HEK293 (cell line): ENCODE results near the gene NIPAL3.

Experiments used
- CTCF ChIA-PET: fragments of 350-600 bp; formaldehyde crosslinking; extraction: SDS; loops from one replicate; lab custom pipeline; 2021; ENCODE audit warnings: antibody characterized with exemption; lab: Yijun Ruan, JAX
- POLR2A ChIA-PET: fragments of 300-600 bp; formaldehyde crosslinking; extraction: SDS; loops from one replicate; lab custom pipeline; 2020; ENCODE audit warnings: antibody characterized with exemption, inconsistent platforms; lab: Yijun Ruan, JAX
- H3K27ac ChIP-seq: fragments of 200-500 bp; sonication (Bioruptor generic); 2 replicates; pipeline ENCODE4 v1.5.1; 2014; ENCODE audit warnings: low read depth, low read length, control low read depth, inconsistent platforms; ENCODE audit errors: extremely low read depth
- H3K36me3 ChIP-seq, 2 experiments: fragments of 200-500 bp in 1 of 2; sonication (Bioruptor generic) in 1 of 2; 1 replicate in 1 of 2; 2 replicates in 1 of 2; pipeline ENCODE4 v1.5.1; 2014 to 2017; ENCODE audit warnings: inconsistent platforms in 2 of 2, low read length in 2 of 2; ENCODE audit not compliant: control insufficient read depth in 2 of 2, insufficient read depth in 1 of 2
- H3K4me1 ChIP-seq: fragments of 200-500 bp; sonication (Bioruptor generic); 2 replicates; pipeline ENCODE4 v1.5.1; 2014; ENCODE audit warnings: mild to moderate bottlenecking, low read length, inconsistent platforms; ENCODE audit not compliant: control insufficient read depth, insufficient read depth
- H3K4me3 ChIP-seq: 2 replicates; pipeline ENCODE4 v1.5.1; 2011; ENCODE audit warnings: low read depth, mild to moderate bottlenecking, control low read depth, low read length, moderate library complexity
- H3K9me3 ChIP-seq: fragments of 200-500 bp; sonication (Bioruptor generic); 2 replicates; pipeline ENCODE4 v1.5.1; 2014; ENCODE audit warnings: low read depth, low read length, inconsistent platforms; ENCODE audit not compliant: control insufficient read depth, insufficient read depth
- GFI1B ChIP-seq: fragments of 450-650 bp; formaldehyde crosslinking; IDR thresholded peaks from 2 replicates; pipeline ENCODE4 v1.5.1; 2016; ENCODE audit warnings: missing biosample characterization, missing genetic modification characterization
- PRDM4 ChIP-seq: fragments of 450-650 bp; formaldehyde crosslinking; IDR thresholded peaks from 2 replicates; pipeline ENCODE4 v1.5.1; 2017; ENCODE audit warnings: missing biosample characterization, missing genetic modification characterization
- ZFP3 ChIP-seq: fragments of 450-650 bp; formaldehyde crosslinking; IDR thresholded peaks from 2 replicates; pipeline ENCODE4 v1.5.1; 2016; ENCODE audit warnings: low read depth, missing biosample characterization, missing genetic modification characterization
- ZNF121 ChIP-seq: fragments of 450-650 bp; formaldehyde crosslinking; IDR thresholded peaks from 2 replicates; pipeline ENCODE4 v1.5.1; 2016; ENCODE audit warnings: missing biosample characterization, missing genetic modification characterization
- ZNF155 ChIP-seq: fragments of 450-650 bp; formaldehyde crosslinking; IDR thresholded peaks from 2 replicates; pipeline ENCODE4 v1.5.1; 2016; ENCODE audit warnings: missing biosample characterization, missing genetic modification characterization
- ZNF324 ChIP-seq: fragments of 450-650 bp; formaldehyde crosslinking; IDR thresholded peaks from 2 replicates; pipeline ENCODE4 v1.5.1; 2016; ENCODE audit warnings: missing biosample characterization, missing genetic modification characterization
- ZNF37A ChIP-seq: fragments of 450-650 bp; IDR thresholded peaks from 2 replicates; pipeline ENCODE4 v1.5.1; 2018; ENCODE audit warnings: missing biosample characterization, missing genetic modification characterization
- ZNF404 ChIP-seq: fragments of 450-650 bp; formaldehyde crosslinking; IDR thresholded peaks from 2 replicates; pipeline ENCODE4 v1.5.1; 2017; ENCODE audit warnings: missing biosample characterization, missing genetic modification characterization
- ZNF433 ChIP-seq: fragments of 450-650 bp; formaldehyde crosslinking; IDR thresholded peaks from 2 replicates; pipeline ENCODE4 v1.5.1; 2016; ENCODE audit warnings: missing biosample characterization, missing genetic modification characterization, low read depth
- ZNF513 ChIP-seq: fragments of 450-650 bp; IDR thresholded peaks from 2 replicates; pipeline ENCODE4 v1.5.1; 2018; ENCODE audit warnings: missing biosample characterization, missing genetic modification characterization
- ZNF621 ChIP-seq: fragments of 450-650 bp; formaldehyde crosslinking; IDR thresholded peaks from 2 replicates; pipeline ENCODE4 v1.5.1; 2017; ENCODE audit warnings: missing biosample characterization, missing genetic modification characterization
- ZNF623 ChIP-seq: fragments of 450-650 bp; formaldehyde crosslinking; IDR thresholded peaks from 2 replicates; pipeline ENCODE4 v1.5.1; 2016; ENCODE audit warnings: missing biosample characterization, missing genetic modification characterization
- ZNF658 ChIP-seq: fragments of 450-650 bp; formaldehyde crosslinking; IDR thresholded peaks from 2 replicates; pipeline ENCODE4; 2016; ENCODE audit warnings: missing biosample characterization, missing genetic modification characterization
- ZNF670 ChIP-seq: fragments of 450-650 bp; formaldehyde crosslinking; IDR thresholded peaks from 2 replicates; pipeline ENCODE4 v1.5.1; 2016; ENCODE audit warnings: missing biosample characterization, missing genetic modification characterization, low read depth

NIPAL3 gene

GRCh38 chr1:24506691-24507381 is 91.2 kb downstream of the NIPAL3 start:
- no peak overlapping the region for H3K27ac ChIP-seq
- H3K4me1 ChIP-seq, result 0 out of 2 replicates have a peak, but pooled peaks cover 3% of the 10 kb centered on the region
- CTCF ChIA-PET, result interaction anchor here (1.2 to 1.4 kb wide), 3 partner anchors 35 to 91 kb away, joined by 3 to 4 read pairs (median 3); partner anchors contain the start of gene NIPAL3
- no peaks in the 10 kb centered on the region for H3K9me3 ChIP-seq
- TF ChIP-seq PRDM4 (tag by site-specific recombination) (peak; percentile 29), ZNF155 (tag by site-specific recombination) (no peak), ZNF658 (tag by site-specific recombination) (no peak), ZNF621 (tag by site-specific recombination) (no peak), ZNF623 (tag by site-specific recombination) (no peak), GFI1B (tag by site-specific recombination) (no peak), ZNF404 (no peak), ZNF670 (tag by site-specific recombination) (no peak)
- POLR2A ChIA-PET, result interaction anchor here (1.1 kb wide), 1 partner anchor 10 kb away, joined by 4 read pairs; no protein-coding TSS in a partner anchor
- no peaks in the 10 kb centered on the region for H3K36me3 ChIP-seq
- no peak overlapping the region for H3K4me3 ChIP-seq

GRCh38 chr1:24507405-24507804 is 91.8 kb downstream of the NIPAL3 start:
- ChIA-PET POLR2A (no interaction called here), CTCF (interaction anchor here (1.3 kb wide), 1 partner anchor 91 kb away, joined by 4 read pairs; the partner anchor contains the start of gene NIPAL3)
- H3K4me1 ChIP-seq, result 0 out of 2 replicates have a peak, but pooled peaks cover 3% of the 10 kb centered on the region
- H3K36me3 ChIP-seq, result no peaks in the 10 kb centered on the region
- no peaks in the 10 kb centered on the region for H3K9me3 ChIP-seq
- no peak overlapping the region for H3K4me3 ChIP-seq
- H3K27ac ChIP-seq, result no peak overlapping the region
- TF ChIP-seq ZNF324 (no peak), ZNF37A (no peak), ZNF404 (no peak), ZNF513 (tag by site-specific recombination) (no peak), ZFP3 (tag by site-specific recombination) (no peak), PRDM4 (tag by site-specific recombination) (no peak)

GRCh38 chr1:24508911-24509310 is 93.3 kb downstream of the NIPAL3 start:
- POLR2A ChIA-PET, result no interaction called here
- no peak overlapping the region for H3K27ac ChIP-seq
- peak; percentile 73 for TF ChIP-seq ZNF121 (tag by site-specific recombination)
- no peak for TF ChIP-seq ZNF433
- TF ChIP-seq, all 188 proteins: peak for 1
- no peaks in the 10 kb centered on the region for H3K9me3 ChIP-seq
- no peaks in the 10 kb centered on the region for H3K36me3 ChIP-seq
- H3K4me3 ChIP-seq, result no peak overlapping the region
- H3K4me1 ChIP-seq, result no peaks in the 10 kb centered on the region
- CTCF ChIA-PET, result no interaction called here
